CMK (cell line): ENCODE measurements around the gene SCLT1.

ENCODE experiments used
- DNase-seq: peaks from one replicate; pipeline ENCODE4 v3.0.0-alpha.2; 2010; ENCODE audit warnings: low read depth

Gene SCLT1

GRCh38 chr4:128957459-128957858 lies 135.9 kb downstream of the SCLT1 start:
- no peak for DNase-seq

- DNase-seq: no peak
Measured at GRCh38 chr4:128955751-128956150, 137.6 kb downstream of the SCLT1 start.

- DNase-seq: no peak
Measured at GRCh38 chr4:128954941-128955340, 138.4 kb downstream of the SCLT1 start.

- DNase-seq: no peak
Measured at GRCh38 chr4:128951316-128951715, 142.0 kb downstream of the SCLT1 start.

- DNase-seq: no peak
Measured at GRCh38 chr4:128950796-128951195, 142.5 kb downstream of the SCLT1 start.

GRCh38 chr4:128946916-128947315 lies 146.4 kb downstream of the SCLT1 start:
- DNase-seq: no peak

- no peak for DNase-seq
Measured at GRCh38 chr4:128942607-128943006, 150.7 kb downstream of the SCLT1 start.

GRCh38 chr4:128940971-128941370 lies 152.4 kb downstream of the SCLT1 start:
- DNase-seq: no peak

- no peak for DNase-seq
Measured at GRCh38 chr4:128930051-128930450, 163.3 kb downstream of the SCLT1 start.

- DNase-seq: no peak
Measured at GRCh38 chr4:128924951-128925350, 168.4 kb downstream of the SCLT1 start.

GRCh38 chr4:128921954-128922353 lies 171.4 kb downstream of the SCLT1 start:
- DNase-seq: no peak

GRCh38 chr4:128917781-128918180 lies 175.6 kb downstream of the SCLT1 start:
- no peak for DNase-seq

- DNase-seq: peak; percentile 38
Measured at GRCh38 chr4:128916832-128917231, 176.5 kb downstream of the SCLT1 start.

GRCh38 chr4:128915544-128915943 lies 177.8 kb downstream of the SCLT1 start:
- DNase-seq: no peak

GRCh38 chr4:128913228-128913627 lies 180.1 kb downstream of the SCLT1 start:
- DNase-seq: no peak

- no peak for DNase-seq
Measured at GRCh38 chr4:128908735-128909134, 184.6 kb downstream of the SCLT1 start.

GRCh38 chr4:128907981-128908380 lies 185.4 kb downstream of the SCLT1 start:
- DNase-seq: no peak

- no peak for DNase-seq
Measured at GRCh38 chr4:128906581-128906980, 186.8 kb downstream of the SCLT1 start.

- no peak for DNase-seq
Measured at GRCh38 chr4:128904821-128905220, 188.5 kb downstream of the SCLT1 start.

GRCh38 chr4:128880662-128881061 lies 212.7 kb downstream of the SCLT1 start:
- no peak for DNase-seq

GRCh38 chr4:128879971-128880370 lies 213.4 kb downstream of the SCLT1 start:
- no peak for DNase-seq

- DNase-seq: no peak
Measured at GRCh38 chr4:128879283-128879682, 214.1 kb downstream of the SCLT1 start.

- no peak for DNase-seq
Measured at GRCh38 chr4:128877934-128878333, 215.4 kb downstream of the SCLT1 start.

GRCh38 chr4:128876200-128876599 lies 217.1 kb downstream of the SCLT1 start:
- no peak for DNase-seq

GRCh38 chr4:128871948-128872347 lies 221.4 kb downstream of the SCLT1 start:
- DNase-seq: no peak
